ENCODE results near the gene ZNF407. TPM values are rescaled to one million over a fixed set of nuclear protein-coding genes. Genes with fewer than 3 reads are reported as not detected.

The ZNF407 gene
- total and polyA plus RNA-seq, 7 experiments from 2014 or later = 6.8 to 31.3 (median 27.9) TPM

DNA sequence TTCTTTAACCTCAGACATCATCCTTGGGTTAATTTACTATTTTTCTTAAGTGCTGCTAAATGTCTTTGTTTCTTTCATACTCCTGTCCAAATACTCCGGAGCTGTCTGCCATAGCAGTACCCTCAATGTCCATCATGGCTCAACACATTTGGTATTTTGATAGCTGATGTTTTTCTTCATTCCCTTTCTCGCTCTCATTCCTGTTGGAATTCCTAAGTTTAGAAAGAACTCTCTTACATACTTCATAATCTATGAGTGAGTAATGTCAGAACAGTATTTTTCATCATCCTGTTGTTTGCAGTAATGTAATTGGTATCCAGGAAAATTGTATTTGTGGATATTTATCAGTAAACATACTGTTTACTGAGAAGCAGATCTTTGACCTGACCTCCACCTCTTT, 328.4 kb downstream of the ZNF407 start:
- Mint-ChIP-seq H3K36me3 (peaks cover 0 to 48% (median 9%) of the 10 kb centered on the region in 5 donors), H3K27ac (no peak overlapping the region), H3K4me1 (peaks cover 0 to 3% (median 0%) of the 10 kb centered on the region in 7 donors), H3K27me3 (no peaks in the 10 kb centered on the region), H3K4me3 (no peak overlapping the region), H3K9me3 (no peaks in the 10 kb centered on the region)
- Histone ChIP-seq H3K4me1 (ENCODE audit: control insufficient read depth in 2 of 2, insufficient read depth in 2 of 2, low read length in 2 of 2) (no peaks in the 10 kb centered on the region), H3K4me3 (ENCODE audit: low read length) (no peak overlapping the region), H3K36me3 (ENCODE audit: control insufficient read depth in 2 of 3, insufficient read depth in 3 of 3, low read length in 3 of 3) (peaks cover 0 to 13% (median 0%) of the 10 kb centered on the region in 3 experiments), H3K27ac (ENCODE audit: low read depth, low read length) (no peak overlapping the region), H3K27me3 (ENCODE audit: control insufficient read depth in 2 of 2, insufficient read depth in 2 of 2, low read length in 2 of 2) (no peaks in the 10 kb centered on the region), H3K9me3 (ENCODE audit: control insufficient read depth in 2 of 3, low read length in 3 of 3) (no peaks in the 10 kb centered on the region)
- intact Hi-C loops (cut with micrococcal nuclease) = no loop called here
- ATAC-seq (no peak), DNase-seq (no peak)
- POLR2A ChIA-PET = no interaction called here
- CTCF ChIA-PET = interaction anchor here (0.8 kb wide), 1 partner anchor 191 kb away, joined by 3 read pairs; no protein-coding TSS in a partner anchor

- ChIA-PET CTCF (no interaction called here), POLR2A (no interaction called here)
- H3K4me3 ChIP-seq (ENCODE audit: low read length) = no peak overlapping the region
- Mint-ChIP-seq H3K4me1 (peaks cover 0 to 3% (median 0%) of the 10 kb centered on the region in 7 donors), H3K9me3 (no peaks in the 10 kb centered on the region), H3K36me3 (peaks cover 4 to 46% (median 7%) of the 10 kb centered on the region in 5 donors), H3K4me3 (no peak overlapping the region), H3K27me3 (no peaks in the 10 kb centered on the region), H3K27ac (no peak overlapping the region)
- no peak for ATAC-seq
- H3K9me3 ChIP-seq (ENCODE audit: control insufficient read depth in 2 of 3, low read length in 3 of 3) = no peaks in the 10 kb centered on the region
- H3K27ac ChIP-seq (ENCODE audit: low read depth, low read length) = no peak overlapping the region
- peaks cover 0 to 4% (median 0%) of the 10 kb centered on the region in 3 experiments for H3K36me3 ChIP-seq (ENCODE audit: control insufficient read depth in 2 of 3, insufficient read depth in 3 of 3, low read length in 3 of 3)
- no peaks in the 10 kb centered on the region for H3K4me1 ChIP-seq (ENCODE audit: control insufficient read depth in 2 of 2, insufficient read depth in 2 of 2, low read length in 2 of 2)
- no peaks in the 10 kb centered on the region for H3K27me3 ChIP-seq (ENCODE audit: control insufficient read depth in 2 of 2, insufficient read depth in 2 of 2, low read length in 2 of 2)
- intact Hi-C loops (cut with micrococcal nuclease) = no loop called here
- DNase-seq = no peak
These were observed 330.7 kb downstream of the ZNF407 start for GRCh38 chr18:74928194-74928968.

GRCh38 chr18:74929110-74929509, 331.4 kb downstream of the ZNF407 start:
- ChIA-PET POLR2A (no interaction called here), CTCF (no interaction called here)
- Histone ChIP-seq H3K4me3 (ENCODE audit: low read length) (no peak overlapping the region), H3K36me3 (ENCODE audit: control insufficient read depth in 2 of 3, insufficient read depth in 3 of 3, low read length in 3 of 3) (peaks cover 0 to 4% (median 0%) of the 10 kb centered on the region in 3 experiments), H3K27me3 (ENCODE audit: control insufficient read depth in 2 of 2, insufficient read depth in 2 of 2, low read length in 2 of 2) (no peaks in the 10 kb centered on the region), H3K4me1 (ENCODE audit: control insufficient read depth in 2 of 2, insufficient read depth in 2 of 2, low read length in 2 of 2) (no peaks in the 10 kb centered on the region), H3K9me3 (ENCODE audit: control insufficient read depth in 2 of 3, low read length in 3 of 3) (no peaks in the 10 kb centered on the region), H3K27ac (ENCODE audit: low read depth, low read length) (no peak overlapping the region)
- no peaks in the 10 kb centered on the region for H3K9me3 Mint-ChIP-seq
- H3K4me1 Mint-ChIP-seq = peaks cover 0 to 3% (median 0%) of the 10 kb centered on the region in 7 donors
- DNase-seq (no peak), ATAC-seq (no peak)
- intact Hi-C loops (cut with micrococcal nuclease) = no loop called here
- peaks cover 4 to 46% (median 7%) of the 10 kb centered on the region in 5 donors for H3K36me3 Mint-ChIP-seq
- H3K27me3 Mint-ChIP-seq = no peaks in the 10 kb centered on the region
- no peak overlapping the region for H3K4me3 Mint-ChIP-seq
- no peak overlapping the region for H3K27ac Mint-ChIP-seq

DNA sequence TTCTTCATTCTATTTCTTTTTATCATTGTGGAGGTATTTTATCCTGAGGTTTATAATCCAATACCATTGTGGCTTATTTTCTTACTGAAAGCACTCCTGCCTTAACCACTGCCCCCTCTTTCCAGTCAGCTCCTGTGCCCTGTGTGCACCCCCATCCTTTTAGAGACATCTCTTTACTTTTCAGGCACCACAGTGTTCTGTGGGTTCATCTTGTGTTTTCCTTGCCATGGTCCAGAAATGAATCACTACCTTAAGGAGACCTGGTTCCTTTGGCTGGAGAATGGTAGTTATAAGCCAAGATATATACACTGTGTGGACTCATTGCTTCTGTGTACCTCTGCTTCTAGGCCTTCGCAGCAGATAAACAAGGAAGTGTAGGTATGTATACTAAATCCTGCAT, 332.9 kb downstream of the ZNF407 start:
- no peak overlapping the region for H3K27ac ChIP-seq (ENCODE audit: low read depth, low read length)
- H3K27me3 Mint-ChIP-seq = no peaks in the 10 kb centered on the region

GRCh38 chr18:74933930-74934329, 336.3 kb downstream of the ZNF407 start:
- H3K27me3 Mint-ChIP-seq = no peaks in the 10 kb centered on the region
- no peaks in the 10 kb centered on the region for H3K9me3 Mint-ChIP-seq
- ChIA-PET CTCF (no interaction called here), POLR2A (interaction anchor here (1.1 kb wide), 1 partner anchor 91 kb away, joined by 3 read pairs; no protein-coding TSS in a partner anchor)
- H3K27ac Mint-ChIP-seq = no peak overlapping the region
- intact Hi-C loops (cut with micrococcal nuclease) = no loop called here
- Histone ChIP-seq H3K27ac (ENCODE audit: low read depth, low read length) (no peak overlapping the region), H3K4me1 (ENCODE audit: control insufficient read depth in 2 of 2, insufficient read depth in 2 of 2, low read length in 2 of 2) (no peaks in the 10 kb centered on the region), H3K36me3 (ENCODE audit: control insufficient read depth in 2 of 3, insufficient read depth in 3 of 3, low read length in 3 of 3) (peaks cover 0 to 4% (median 0%) of the 10 kb centered on the region in 3 experiments), H3K4me3 (ENCODE audit: low read length) (no peak overlapping the region), H3K9me3 (ENCODE audit: control insufficient read depth in 2 of 3, low read length in 3 of 3) (no peaks in the 10 kb centered on the region), H3K27me3 (ENCODE audit: control insufficient read depth in 2 of 2, insufficient read depth in 2 of 2, low read length in 2 of 2) (no peaks in the 10 kb centered on the region)
- H3K36me3 Mint-ChIP-seq = peaks cover 4 to 27% (median 6%) of the 10 kb centered on the region in 5 donors
- no peak overlapping the region for H3K4me3 Mint-ChIP-seq
- H3K4me1 Mint-ChIP-seq = peaks cover 0 to 3% (median 0%) of the 10 kb centered on the region in 7 donors
- DNase-seq (no peak), ATAC-seq (no peak)

More for the DNA sequence above, 332.9 kb downstream of the ZNF407 start:
- peaks cover 4 to 37% (median 7%) of the 10 kb centered on the region in 5 donors for H3K36me3 Mint-ChIP-seq
- H3K9me3 ChIP-seq (ENCODE audit: control insufficient read depth in 2 of 3, low read length in 3 of 3) = no peaks in the 10 kb centered on the region
- no peak overlapping the region for H3K4me3 Mint-ChIP-seq
- no peak for ATAC-seq
- H3K4me1 Mint-ChIP-seq = peaks cover 0 to 3% (median 0%) of the 10 kb centered on the region in 7 donors
- H3K9me3 Mint-ChIP-seq = no peaks in the 10 kb centered on the region
- H3K36me3 ChIP-seq (ENCODE audit: control insufficient read depth in 2 of 3, insufficient read depth in 3 of 3, low read length in 3 of 3) = peaks cover 0 to 4% (median 0%) of the 10 kb centered on the region in 3 experiments
- intact Hi-C loops (cut with micrococcal nuclease) = no loop called here
- no peak overlapping the region for H3K27ac Mint-ChIP-seq
- H3K27me3 ChIP-seq (ENCODE audit: control insufficient read depth in 2 of 2, insufficient read depth in 2 of 2, low read length in 2 of 2) = no peaks in the 10 kb centered on the region
- no peaks in the 10 kb centered on the region for H3K4me1 ChIP-seq (ENCODE audit: control insufficient read depth in 2 of 2, insufficient read depth in 2 of 2, low read length in 2 of 2)
- CTCF ChIA-PET = no interaction called here
- no peak overlapping the region for H3K4me3 ChIP-seq (ENCODE audit: low read length)
- DNase-seq = no peak
- POLR2A ChIA-PET = no interaction called here

DNA sequence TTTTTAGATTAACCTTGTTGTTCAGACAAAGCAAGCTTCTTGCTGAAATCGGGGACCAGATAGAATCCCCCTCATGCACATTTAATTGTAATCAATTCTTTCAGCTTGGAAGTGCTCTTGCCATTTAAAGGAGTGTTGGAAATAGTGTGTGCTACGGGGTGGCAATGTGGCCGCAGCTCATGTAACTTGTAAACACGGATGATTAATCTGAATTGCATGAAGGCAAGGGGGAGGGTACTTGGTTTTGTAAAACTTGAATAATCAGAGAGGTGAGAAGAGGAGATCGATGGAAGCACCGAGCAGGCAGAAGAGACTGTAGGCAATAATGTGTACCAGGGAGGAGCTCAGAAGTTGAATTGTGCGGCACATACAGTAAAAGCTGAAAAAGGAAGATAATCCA, 337.8 kb downstream of the ZNF407 start:
- intact Hi-C loops (cut with micrococcal nuclease) = no loop called here
- H3K4me3 ChIP-seq (ENCODE audit: low read length) = no peak overlapping the region
- H3K27ac Mint-ChIP-seq = no peak overlapping the region
- no peak for DNase-seq
- peaks cover 0 to 4% (median 0%) of the 10 kb centered on the region in 3 experiments for H3K36me3 ChIP-seq (ENCODE audit: control insufficient read depth in 2 of 3, insufficient read depth in 3 of 3, low read length in 3 of 3)
- no peaks in the 10 kb centered on the region for H3K9me3 Mint-ChIP-seq
- ChIA-PET POLR2A (no interaction called here), CTCF (no interaction called here)
- peaks cover 0 to 5% (median 4%) of the 10 kb centered on the region in 7 donors for H3K4me1 Mint-ChIP-seq
- H3K36me3 Mint-ChIP-seq = peaks cover 4 to 23% (median 6%) of the 10 kb centered on the region in 5 donors
- no peaks in the 10 kb centered on the region for H3K27me3 ChIP-seq (ENCODE audit: control insufficient read depth in 2 of 2, insufficient read depth in 2 of 2, low read length in 2 of 2)
- no peak overlapping the region for H3K27ac ChIP-seq (ENCODE audit: low read depth, low read length)
- H3K4me1 ChIP-seq (ENCODE audit: control insufficient read depth in 2 of 2, insufficient read depth in 2 of 2, low read length in 2 of 2) = no peaks in the 10 kb centered on the region
- no peaks in the 10 kb centered on the region for H3K9me3 ChIP-seq (ENCODE audit: control insufficient read depth in 2 of 3, low read length in 3 of 3)
- ATAC-seq = no peak
- peaks cover 0 to 3% (median 0%) of the 10 kb centered on the region in 5 donors for H3K27me3 Mint-ChIP-seq
- no peak overlapping the region for H3K4me3 Mint-ChIP-seq

- no peak overlapping the region for H3K27ac ChIP-seq (ENCODE audit: low read depth, low read length)
- intact Hi-C loops (cut with micrococcal nuclease) = no loop called here
- H3K4me3 ChIP-seq (ENCODE audit: low read length) = no peak overlapping the region
- H3K9me3 Mint-ChIP-seq = no peaks in the 10 kb centered on the region
- peaks cover 0 to 8% (median 5%) of the 10 kb centered on the region in 7 donors for H3K4me1 Mint-ChIP-seq
- no peaks in the 10 kb centered on the region for H3K4me1 ChIP-seq (ENCODE audit: control insufficient read depth in 2 of 2, insufficient read depth in 2 of 2, low read length in 2 of 2)
- H3K9me3 ChIP-seq (ENCODE audit: control insufficient read depth in 2 of 3, low read length in 3 of 3) = no peaks in the 10 kb centered on the region
- H3K27me3 ChIP-seq (ENCODE audit: control insufficient read depth in 2 of 2, insufficient read depth in 2 of 2, low read length in 2 of 2) = no peaks in the 10 kb centered on the region
- CTCF ChIA-PET = no interaction called here
- H3K27ac Mint-ChIP-seq = no peak overlapping the region
- no peaks in the 10 kb centered on the region for H3K36me3 ChIP-seq (ENCODE audit: control insufficient read depth in 2 of 3, insufficient read depth in 3 of 3, low read length in 3 of 3)
- ATAC-seq = no peak
- POLR2A ChIA-PET = no interaction called here
- peaks cover 0 to 3% (median 0%) of the 10 kb centered on the region in 5 donors for H3K27me3 Mint-ChIP-seq
- peaks cover 4 to 19% (median 6%) of the 10 kb centered on the region in 5 donors for H3K36me3 Mint-ChIP-seq
- no peak for DNase-seq
- no peak overlapping the region for H3K4me3 Mint-ChIP-seq
These were observed 338.7 kb downstream of the ZNF407 start for GRCh38 chr18:74936343-74936742.
